GM06990 (cell line): Measurements from ENCODE around the gene MEF2A.

Experiments
- DNase-seq: peaks from one replicate; pipeline ENCODE4 v3.0.0-alpha.2; 2011; ENCODE audit not compliant: insufficient read length; ENCODE audit errors: extremely low read depth
- H3K27me3 ChIP-seq: replicated peaks from 2 replicates; pipeline ENCODE4 v1.6.0; 2011; ENCODE audit warnings: low read length; ENCODE audit not compliant: control insufficient read depth, insufficient read depth
- H3K36me3 ChIP-seq: 2 replicates; pipeline ENCODE4 v1.5.1; 2011; ENCODE audit warnings: low read length; ENCODE audit not compliant: control insufficient read depth, insufficient read depth
- H3K4me3 ChIP-seq: replicated peaks from 2 replicates; pipeline ENCODE4 v1.5.1; 2011; ENCODE audit warnings: low read depth, mild to moderate bottlenecking, control low read depth, low read length
- CTCF ChIP-seq: IDR thresholded peaks from 2 replicates; pipeline ENCODE4 v1.5.1; 2011; ENCODE audit warnings: low read length, control low read depth, mild to moderate bottlenecking, inconsistent platforms; ENCODE audit not compliant: insufficient read depth, poor library complexity, severe bottlenecking

The MEF2A gene

GRCh38 chr15:99613481-99613880 is 47.7 kb downstream of the MEF2A start:
- H3K36me3 ChIP-seq, result no peaks in the 10 kb centered on the region; the same call in 1 of the 2 replicates
- no peak for TF ChIP-seq CTCF
- H3K4me3 ChIP-seq, result no peak overlapping the region
- H3K27me3 ChIP-seq, result no peaks in the 10 kb centered on the region
- DNase-seq, result no peak

GRCh38 chr15:99613887-99614647 is 48.3 kb downstream of the MEF2A start:
- Histone ChIP-seq H3K27me3 (no peaks in the 10 kb centered on the region), H3K4me3 (no peak overlapping the region), H3K36me3 (no peaks in the 10 kb centered on the region; the same call in 1 of the 2 replicates)
- DNase-seq, result no peak
- TF ChIP-seq CTCF, result peak; percentile 8

GRCh38 chr15:99614749-99615288 is 49.0 kb downstream of the MEF2A start:
- H3K36me3 ChIP-seq, result no peaks in the 10 kb centered on the region; the same call in 1 of the 2 replicates
- no peak for DNase-seq
- no peak for TF ChIP-seq CTCF
- no peaks in the 10 kb centered on the region for H3K27me3 ChIP-seq
- no peak overlapping the region for H3K4me3 ChIP-seq

- no peak overlapping the region for H3K4me3 ChIP-seq
- no peak for TF ChIP-seq CTCF
- H3K36me3 ChIP-seq, result no peaks in the 10 kb centered on the region; the same call in 1 of the 2 replicates
- no peaks in the 10 kb centered on the region for H3K27me3 ChIP-seq
- no peak for DNase-seq
These were observed 49.7 kb downstream of the MEF2A start for GRCh38 chr15:99615460-99615859.

GRCh38 chr15:99616129-99616528 is 50.3 kb downstream of the MEF2A start:
- Histone ChIP-seq H3K4me3 (no peak overlapping the region), H3K27me3 (no peaks in the 10 kb centered on the region), H3K36me3 (no peaks in the 10 kb centered on the region)
- no peak for TF ChIP-seq CTCF
- DNase-seq, result no peak
